Measurements from ENCODE around the gene FYCO1.

The FYCO1 gene

DNA sequence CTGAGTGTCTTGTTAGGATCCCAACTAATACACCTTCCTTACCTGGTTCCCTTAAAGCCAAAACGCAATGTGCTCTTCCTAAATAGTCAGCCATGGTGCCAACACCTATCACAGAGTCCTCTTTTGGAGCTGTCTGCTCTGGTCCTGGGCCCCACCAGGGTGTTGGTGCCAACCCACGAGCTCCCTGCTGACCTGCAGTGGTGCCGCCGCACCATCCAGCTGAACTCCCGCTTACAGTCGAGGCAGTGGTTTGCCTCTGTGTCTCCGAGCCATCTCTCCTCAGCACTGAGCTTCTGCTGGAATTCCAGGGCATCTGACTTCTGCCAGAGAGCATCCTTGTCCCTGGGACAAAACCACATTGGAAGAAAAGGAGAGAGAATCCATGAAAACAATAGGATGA is 36.4 kb downstream of the FYCO1 start:
- no peak for DNase-seq

DNA sequence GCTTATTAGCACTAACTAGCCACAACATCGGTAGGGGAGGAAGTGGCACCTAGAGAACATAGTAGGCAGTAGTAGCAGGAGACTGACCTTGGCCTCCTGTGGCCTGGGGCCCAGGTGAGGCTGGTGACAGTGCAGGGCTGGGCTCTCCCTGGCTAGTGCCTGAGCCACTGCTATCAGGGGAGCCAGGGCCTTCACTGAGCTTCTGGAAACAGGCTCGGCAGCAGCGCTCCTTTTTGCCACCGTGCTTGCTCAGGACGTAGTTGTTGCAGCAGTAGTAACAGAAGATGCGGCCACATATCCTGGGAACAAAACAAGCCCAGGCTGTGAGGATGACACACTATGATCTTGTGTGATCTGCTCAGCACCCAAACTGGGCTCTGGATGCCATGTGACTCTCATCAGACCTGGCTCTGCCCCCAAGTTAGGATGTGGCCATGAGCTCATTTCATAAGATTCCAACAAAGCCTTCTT is 37.3 kb downstream of the FYCO1 start:
- DNase-seq: no peak

DNA sequence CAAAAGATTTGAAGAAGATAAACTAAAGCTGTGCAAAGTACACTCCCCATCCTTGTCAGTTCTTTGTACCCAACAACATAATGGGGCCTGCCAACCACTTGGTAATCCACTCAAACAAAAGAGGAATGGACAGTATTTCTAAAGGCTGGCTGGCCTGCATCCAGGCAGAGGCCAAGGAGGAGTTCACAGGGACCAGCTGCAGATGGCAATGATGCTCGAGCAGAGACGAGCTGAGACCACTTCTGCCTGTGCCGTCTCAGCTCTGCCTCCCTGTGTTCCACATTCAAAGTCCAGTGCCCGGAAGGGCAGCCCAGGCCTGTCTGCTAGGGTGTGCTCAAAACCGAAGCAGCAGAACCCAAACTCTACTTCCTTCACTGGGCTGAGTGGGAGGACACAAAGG is 38.0 kb downstream of the FYCO1 start:
- no peak for DNase-seq

DNA sequence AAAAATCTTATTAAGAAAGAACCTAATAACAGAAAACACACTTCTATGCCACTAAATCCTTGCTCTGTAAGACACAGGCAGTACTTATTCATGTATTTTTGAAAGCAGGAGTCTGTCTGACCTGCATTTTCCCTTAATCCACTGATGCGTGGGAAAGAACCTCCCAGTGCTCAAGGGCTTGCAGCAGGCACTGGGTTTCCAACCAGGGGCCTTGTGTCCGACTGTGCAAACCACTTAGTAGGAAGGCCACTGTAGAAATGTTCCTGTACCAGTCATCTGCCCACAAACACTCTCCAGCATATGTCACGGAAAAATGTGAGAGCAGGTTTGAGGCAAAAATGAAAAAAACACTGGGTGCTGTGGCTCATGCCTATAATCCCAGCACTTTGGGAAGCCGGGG is 39.9 kb downstream of the FYCO1 start:
- no peak for DNase-seq

DNA sequence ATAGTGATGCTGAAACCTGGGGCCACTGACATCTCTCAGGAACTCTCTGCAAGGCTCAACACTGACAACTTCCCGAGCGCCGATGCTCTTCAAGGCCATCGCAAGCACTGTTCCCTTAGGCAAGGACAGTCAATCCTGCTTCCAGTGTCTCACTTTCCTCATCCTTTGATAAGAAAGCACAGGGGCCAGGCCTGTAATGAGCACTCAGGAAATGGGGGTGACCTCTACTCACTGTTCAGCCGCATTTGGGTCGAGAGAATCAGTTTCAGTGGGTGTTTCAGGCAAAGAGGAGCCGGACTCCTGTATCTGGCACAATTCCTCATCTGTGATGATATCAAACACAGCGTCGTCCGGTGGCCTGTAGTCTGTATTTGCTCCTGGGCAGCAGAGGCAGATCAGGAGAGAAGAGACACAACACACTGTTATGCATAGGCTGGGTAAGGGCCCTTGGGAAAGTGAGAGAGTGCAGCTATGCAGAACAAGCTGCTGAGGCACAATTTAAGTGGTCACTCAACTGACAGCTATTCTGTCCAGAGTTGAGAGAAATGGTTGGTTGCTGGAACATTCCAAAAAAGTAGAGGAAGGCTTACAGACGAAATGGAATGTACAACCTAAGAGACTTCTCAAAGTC is 40.5 kb downstream of the FYCO1 start:
- no peak for DNase-seq

DNA sequence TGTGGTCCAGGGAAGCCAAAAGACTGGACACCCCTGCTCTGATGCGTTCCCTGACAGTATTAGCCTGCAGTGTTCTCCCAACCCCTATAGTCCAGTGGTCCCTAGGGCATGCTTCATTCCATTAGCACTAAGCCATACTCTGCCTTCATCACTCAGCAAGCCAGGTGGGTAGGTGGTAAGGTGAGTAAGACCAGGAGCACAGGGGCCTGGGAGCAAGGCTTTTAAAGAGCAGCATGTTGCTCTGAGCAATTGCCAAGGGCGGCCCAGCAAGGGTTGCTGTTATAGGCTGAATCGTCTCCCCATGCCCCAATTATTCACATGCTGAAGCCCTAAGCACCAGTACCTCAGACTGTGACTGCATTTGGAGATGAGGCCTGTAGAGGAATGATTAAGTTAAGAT is 41.3 kb downstream of the FYCO1 start:
- no peak for DNase-seq

DNA sequence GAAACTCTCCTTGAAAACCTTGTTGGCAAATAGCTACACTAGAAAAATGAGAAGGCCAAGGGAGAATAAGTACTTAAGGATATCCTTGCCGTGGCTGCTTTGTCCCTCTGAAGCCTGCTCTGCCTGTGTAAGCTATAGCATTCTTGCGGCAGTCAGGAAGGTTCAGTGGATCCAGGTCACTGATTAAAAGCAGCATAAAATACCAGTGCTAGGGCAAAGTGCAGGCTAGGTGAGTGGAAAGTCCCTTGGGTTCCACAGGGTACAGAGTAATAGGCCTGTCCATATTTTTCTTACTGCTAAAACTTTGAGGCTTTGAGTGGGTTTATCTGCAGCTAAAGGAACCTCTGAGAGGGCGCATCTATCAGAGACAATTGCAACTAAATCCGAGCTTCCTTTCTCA is 42.1 kb downstream of the FYCO1 start:
- no peak for DNase-seq

DNA sequence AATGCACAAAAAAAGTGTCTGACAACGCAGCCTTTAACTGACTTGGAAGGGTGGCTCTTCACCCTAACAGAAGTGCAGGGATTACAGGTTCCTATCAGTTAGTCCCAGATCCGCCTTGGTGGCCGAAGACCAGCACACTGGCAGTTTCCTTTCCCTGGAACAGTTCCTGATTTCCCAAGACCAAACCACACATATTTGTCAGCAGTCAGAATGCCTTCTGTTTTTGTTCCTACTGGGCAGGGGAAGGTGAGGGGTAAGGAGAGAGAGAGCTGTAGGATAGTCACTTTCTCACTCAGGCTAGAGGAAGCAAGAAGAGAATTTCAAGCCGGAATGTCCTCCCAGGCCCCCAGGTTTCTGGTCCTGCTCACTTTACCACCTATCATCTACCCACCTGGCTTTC is 43.2 kb downstream of the FYCO1 start:
- DNase-seq: no peak

DNA sequence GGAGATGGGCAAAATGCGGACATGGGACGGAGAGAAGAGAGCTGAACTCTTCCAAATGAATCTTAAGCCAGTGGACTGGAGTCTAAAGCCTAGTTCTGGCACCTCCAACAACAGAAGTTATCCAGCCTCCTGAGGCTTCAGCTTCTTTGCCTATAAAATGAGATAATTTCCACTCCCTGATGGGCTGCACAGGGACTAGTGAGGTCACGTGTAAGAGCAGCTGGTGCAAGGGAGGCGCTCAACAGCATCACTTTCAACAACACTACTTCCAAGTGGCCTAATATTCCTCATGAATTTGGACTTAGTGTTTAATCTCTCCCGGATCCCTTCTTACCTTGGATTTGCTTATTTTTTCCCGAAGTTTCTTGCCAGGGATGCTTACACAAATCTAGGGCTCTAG is 43.7 kb downstream of the FYCO1 start:
- DNase-seq: no peak

DNA sequence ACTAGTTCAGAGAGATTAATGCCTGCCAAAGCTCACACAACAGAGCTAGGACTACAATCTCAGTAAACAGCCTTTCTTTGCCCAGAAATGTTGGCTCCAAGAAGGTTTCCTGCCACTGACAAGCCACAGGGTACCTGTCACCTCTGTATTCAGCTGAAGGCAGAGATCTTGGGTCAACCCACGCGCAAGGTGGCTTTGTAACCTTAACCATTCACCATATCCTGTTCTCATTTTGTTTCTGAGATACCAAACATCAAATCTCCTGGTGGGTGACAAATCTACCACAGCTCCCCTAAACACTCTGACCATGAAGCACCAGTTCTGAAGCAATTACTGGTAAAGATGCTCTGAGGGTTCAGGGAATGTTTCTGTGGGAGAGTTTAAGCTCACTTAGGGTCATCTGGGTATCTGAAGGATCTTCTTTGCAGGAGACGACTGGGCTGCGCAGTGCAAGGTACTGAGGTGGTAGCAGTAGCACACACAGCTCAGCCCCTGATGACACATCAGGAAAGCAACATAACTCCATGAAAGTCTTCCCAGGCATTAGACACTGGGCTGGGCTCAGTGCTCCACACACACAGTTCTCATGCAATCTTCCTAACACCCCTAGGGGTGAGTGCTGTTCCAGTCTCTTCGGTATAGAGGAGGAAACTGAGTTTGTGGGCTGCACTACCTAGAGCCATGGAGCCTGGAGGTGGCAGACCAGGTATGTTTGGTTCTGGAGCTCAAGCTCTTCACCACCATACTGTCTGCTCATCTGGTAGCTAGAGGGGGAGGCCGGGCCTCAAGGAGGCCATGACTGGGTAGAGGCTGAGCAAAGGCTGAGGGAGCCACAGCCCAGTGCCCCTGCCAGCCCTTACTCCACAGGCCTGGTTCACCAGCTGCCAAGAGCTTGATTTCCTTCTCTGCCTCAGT is 44.7 kb downstream of the FYCO1 start:
- DNase-seq: peak; percentile 59

DNA sequence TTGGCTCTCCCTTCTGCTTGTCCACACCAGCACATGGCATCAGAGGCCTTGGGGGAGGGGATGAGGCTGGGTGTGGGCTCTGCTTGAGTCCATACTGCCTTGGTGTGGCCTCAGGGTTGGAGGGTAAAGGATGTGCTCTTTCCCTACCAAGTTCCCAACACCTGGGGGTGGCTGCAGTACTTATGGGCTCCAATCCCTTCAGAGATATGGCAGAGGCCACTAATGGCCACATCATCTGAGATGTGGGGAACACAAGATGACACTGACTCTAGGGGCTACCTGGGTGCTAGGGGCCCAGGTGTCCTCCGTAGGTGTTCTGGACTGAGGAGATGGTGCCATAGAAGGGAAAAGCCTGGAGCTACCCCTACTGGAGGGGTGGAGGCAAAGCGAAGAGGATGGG is 45.5 kb downstream of the FYCO1 start:
- no peak for DNase-seq

DNA sequence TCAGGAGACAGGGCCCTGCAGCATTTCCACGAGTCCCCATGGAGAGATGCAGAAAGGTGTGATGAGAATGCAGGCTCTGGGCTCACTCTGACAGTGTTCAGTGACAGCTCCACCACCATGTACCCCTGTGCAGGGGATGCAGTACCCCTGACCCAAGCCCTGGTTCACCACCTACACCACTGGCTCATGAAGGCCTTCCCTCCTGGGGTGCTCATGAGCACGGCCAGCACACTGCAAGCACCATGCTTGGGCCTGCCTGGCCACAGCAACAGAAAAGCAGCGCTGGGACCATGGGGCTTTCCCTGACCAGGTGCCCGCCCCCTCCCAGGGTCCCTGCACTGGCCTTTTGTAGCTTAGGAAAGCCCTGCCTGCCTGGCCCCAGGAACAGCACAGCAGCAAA is 46.2 kb downstream of the FYCO1 start:
- no peak for DNase-seq

DNA sequence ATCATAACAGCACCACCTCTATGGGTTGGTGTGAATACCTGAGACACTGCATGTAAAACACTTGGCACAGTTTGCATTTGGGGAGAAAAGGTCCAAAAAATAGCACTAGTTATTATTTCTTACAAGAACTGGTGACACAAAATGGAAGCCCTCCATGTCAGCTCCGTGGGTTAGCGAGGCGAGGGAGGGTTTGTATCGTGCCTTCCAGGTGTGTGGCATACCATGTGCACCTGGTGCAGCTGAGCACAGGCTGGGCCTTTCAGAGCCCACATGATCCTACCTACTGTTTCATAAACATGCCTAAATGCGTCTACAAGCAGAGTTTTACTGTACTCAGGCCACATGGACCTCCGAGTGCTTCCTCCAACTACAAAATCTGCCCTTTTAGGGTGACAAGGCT is 46.7 kb downstream of the FYCO1 start:
- DNase-seq: no peak

DNA sequence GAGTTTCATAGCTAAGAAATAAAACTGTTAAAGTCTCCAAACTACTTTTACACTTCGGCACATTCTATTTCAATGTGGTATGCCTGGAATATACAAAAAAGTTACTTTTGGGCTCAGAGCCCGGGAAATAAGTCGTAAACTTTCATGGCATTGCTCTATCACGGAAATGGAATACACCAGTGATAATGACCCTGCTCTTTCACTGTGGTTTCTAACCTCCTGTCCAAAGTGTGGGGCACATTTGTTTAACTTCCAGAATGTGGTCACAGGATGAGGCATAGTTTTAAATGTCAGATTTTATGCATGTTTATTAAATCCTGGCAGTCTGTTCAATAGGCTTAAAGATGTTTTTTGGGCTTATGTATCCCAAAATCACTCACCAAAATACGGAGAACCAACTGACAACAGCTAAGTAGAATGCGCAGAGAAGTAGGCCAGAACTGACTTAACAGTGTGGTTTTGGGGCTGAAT is 47.3 kb downstream of the FYCO1 start:
- no peak for DNase-seq

DNA sequence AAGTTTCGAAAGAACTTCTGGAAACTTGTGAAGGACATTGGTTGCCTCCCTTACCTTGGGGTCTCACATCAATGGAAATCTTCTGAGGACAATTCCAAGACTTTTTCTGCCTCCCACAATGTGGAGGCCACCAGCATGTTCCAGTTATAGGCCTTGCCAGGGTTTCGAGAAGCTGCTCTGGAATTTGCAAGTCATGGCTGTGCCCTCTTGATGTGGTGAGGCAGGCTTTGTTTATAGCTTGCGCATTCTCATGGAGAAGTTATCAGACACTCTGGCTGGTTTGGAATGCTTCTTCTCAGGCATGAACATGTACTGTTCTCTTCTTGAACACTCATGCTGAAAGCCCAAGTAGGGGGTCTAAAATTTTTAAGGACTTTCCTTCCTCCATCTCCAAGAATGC is 48.3 kb downstream of the FYCO1 start:
- DNase-seq: no peak

DNA sequence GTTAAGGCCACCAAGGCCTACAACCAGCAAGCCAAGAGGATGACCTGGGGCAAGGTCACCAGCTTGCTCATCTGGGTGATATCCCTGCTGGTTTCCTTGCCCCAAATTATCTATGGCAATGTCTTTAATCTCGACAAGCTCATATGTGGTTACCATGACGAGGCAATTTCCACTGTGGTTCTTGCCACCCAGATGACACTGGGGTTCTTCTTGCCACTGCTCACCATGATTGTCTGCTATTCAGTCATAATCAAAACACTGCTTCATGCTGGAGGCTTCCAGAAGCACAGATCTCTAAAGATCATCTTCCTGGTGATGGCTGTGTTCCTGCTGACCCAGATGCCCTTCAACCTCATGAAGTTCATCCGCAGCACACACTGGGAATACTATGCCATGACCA is 48.7 kb downstream of the FYCO1 start:
- no peak for DNase-seq

DNA sequence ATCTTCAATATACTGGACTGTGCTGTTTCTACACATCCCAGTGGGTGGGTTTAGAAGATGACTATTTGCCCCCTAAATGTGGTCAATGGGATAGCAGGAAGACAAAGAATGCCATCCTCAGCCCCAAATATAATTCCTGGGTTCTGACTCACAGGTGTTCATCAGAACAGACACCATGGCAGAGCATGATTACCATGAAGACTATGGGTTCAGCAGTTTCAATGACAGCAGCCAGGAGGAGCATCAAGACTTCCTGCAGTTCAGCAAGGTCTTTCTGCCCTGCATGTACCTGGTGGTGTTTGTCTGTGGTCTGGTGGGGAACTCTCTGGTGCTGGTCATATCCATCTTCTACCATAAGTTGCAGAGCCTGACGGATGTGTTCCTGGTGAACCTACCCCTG is 49.3 kb downstream of the FYCO1 start:
- no peak for DNase-seq

DNA sequence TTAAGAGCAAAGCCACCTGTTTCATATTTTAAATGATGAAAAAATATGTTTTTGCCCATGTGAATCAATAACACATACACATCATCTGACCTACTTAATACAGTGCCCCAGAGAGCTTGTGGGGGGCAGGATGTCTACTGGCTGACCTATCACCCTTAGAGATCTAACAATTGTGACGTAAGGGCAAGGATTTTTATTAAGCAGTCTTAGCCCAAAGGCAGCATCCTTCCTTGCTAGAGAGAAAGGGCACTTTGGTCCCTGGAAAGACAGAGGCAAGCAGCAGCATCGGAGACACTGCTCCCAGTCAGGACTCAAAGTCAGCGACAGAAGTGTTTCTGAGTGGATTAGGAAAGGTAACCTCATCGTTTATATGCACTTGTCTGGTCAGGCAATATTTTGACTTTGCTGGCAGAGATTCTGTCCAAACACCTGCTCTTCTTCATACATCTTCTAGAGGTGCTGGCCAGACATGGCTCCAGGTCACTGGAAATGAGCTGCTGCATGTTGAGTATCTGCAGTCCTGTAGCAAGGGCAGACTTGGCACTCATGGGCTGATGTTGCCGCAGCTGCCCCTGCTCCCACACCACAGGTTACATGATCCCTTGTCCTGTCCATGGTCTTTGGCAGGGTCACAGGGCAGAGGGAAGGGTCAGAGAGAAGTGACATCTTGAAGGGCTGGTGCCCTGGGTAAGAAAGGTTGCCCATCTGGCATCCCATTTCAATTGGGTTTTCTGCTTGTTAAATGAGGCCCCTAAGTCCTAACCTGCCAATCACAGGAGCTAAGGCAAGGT is 50.6 kb downstream of the FYCO1 start:
- peak; percentile 59 for DNase-seq

DNA sequence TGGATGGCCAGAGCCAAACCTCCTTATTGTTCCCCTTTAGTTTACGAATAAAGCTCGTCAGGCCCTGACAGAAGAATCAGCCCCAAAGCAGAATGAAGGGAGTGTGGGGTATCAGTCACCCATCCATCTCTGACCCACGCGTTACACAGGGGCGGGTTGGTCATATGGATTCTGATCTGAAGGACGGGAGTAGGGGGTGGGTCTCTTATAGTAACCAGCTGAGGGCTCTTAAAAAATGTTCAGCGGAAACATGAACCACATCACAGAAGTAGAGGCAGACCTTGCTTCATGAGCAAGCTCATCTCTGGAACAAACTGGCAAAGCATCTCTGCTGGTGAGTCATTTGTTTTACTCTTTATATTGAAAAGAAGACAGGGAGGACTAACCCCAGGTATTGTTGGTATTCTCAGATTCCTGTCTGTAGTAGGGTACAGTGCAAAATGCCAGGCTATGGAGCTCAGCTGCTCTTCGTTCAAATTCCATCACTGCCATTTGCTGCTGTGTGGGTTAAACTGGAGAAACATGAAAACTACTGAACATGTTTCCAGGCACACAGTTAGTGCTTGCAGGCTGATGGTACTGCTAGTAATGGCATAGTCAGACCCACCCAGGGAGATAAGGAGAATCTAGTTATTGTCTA is 52.3 kb downstream of the FYCO1 start, which contains the start of gene CXCR6:
Gene CXCR6 (plus strand): TSS at position 258 of the 640 bp plus-strand sequence. CDS start 3,018 bp downstream, outside the sequence.
- peak; percentile 60 for DNase-seq

DNA sequence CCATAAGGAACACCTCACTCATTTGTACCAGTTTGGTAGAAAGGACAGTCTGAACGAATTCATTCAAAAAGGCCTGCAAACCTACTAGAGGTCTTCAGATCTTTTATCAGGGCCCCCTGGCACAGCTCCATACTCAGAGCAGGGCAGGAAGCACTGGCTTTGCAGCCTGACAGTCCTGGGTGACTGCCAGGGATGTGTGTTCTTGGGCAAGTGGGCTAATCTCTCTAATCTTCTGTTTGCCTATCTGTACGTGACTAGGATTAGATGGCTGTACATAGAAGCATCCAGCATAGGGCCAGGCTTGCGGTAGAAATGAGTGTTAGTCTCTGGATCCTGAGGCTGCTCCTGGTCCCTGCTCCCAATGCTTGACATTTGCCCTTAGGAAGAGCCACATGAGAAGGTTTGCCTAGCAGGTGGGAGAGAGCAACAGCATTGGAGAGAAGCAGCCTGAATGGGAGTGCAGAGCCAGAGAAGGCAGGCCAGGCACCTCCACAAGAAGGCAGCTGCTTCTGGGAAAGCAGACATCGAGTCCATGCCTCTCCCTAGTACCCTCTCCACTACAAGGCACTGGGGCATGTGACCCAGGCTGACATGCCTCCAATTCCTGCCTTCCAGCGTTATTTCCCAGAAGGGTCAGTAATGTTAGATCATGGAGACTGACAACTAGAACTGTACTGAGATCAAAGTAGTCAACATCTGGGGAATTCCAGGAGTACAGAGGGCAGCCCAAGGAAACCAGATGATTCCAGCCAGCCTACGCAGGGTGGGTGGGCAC is 53.4 kb downstream of the FYCO1 start:
- DNase-seq: no peak

DNA sequence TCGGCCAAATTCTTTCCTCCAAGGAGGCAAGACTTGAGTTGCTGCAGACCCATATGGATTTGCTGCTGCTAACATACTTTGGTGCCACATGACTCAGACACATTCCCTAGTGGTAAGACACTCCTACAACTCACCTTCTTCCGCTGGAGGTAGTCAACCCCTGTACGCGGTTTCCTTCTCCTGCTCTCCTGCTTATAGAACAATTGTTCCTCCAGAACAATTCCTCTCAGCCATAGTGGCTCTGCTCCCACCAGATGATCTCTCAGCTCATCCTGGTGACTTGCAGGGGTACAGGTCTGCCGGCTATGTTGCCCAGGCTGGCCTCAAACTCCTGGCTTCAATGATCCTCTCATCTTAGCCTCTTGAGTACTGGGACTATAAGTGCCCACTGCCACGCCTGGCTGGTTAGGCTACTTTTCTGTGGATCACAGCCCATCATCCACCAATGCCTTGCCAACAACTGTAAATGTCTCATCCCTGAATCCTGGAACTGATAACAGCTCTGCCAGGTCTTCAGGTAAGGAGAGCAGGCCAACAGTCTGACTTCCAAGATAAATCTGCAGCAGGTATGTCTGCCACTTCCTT is 54.8 kb downstream of the FYCO1 start:
- no peak for DNase-seq
